ENCODE results near the gene MYOM3.

Gene MYOM3

GRCh38 chr1:24150234-24151174 lies 38.6 kb upstream of the MYOM3 start:
- Histone ChIP-seq H3K4me3 (ENCODE audit: low read length) (peak overlapping the region; percentile 52), H3K36me3 (ENCODE audit: insufficient read depth, low read length) (0 out of 2 replicates have a peak, but pooled peaks cover under 1% of the 10 kb centered on the region), H3K27me3 (ENCODE audit: insufficient read depth, low read length) (no peaks in the 10 kb centered on the region), H3K9ac (ENCODE audit: low read depth, low read length) (peak overlapping the region; percentile 94), H3K9me3 (ENCODE audit: insufficient read depth, low read depth, low read length) (no peaks in the 10 kb centered on the region), H3K4me1 (ENCODE audit: insufficient read depth, low read length) (peaks cover 18% of the 10 kb centered on the region), H3K27ac (ENCODE audit: low read depth, low read length) (peak overlapping the region; percentile 98)
- WGBS = 20% methylated on average over 35 of the region's 36 CpGs

GRCh38 chr1:24149866-24150233 lies 37.9 kb upstream of the MYOM3 start:
- H3K9me3 ChIP-seq (ENCODE audit: insufficient read depth, low read depth, low read length) = no peaks in the 10 kb centered on the region
- H3K27me3 ChIP-seq (ENCODE audit: insufficient read depth, low read length) = no peaks in the 10 kb centered on the region
- no peak overlapping the region for H3K27ac ChIP-seq (ENCODE audit: low read depth, low read length)
- 93% methylated on average over 5 of the region's 5 CpGs for WGBS
- peak overlapping the region; percentile 33; the same call in 1 of the 2 replicates for H3K4me3 ChIP-seq (ENCODE audit: low read length)
- no peaks in the 10 kb centered on the region for H3K36me3 ChIP-seq (ENCODE audit: insufficient read depth, low read length)
- peak overlapping the region; percentile 50 for H3K9ac ChIP-seq (ENCODE audit: low read depth, low read length)
- peaks cover 18% of the 10 kb centered on the region for H3K4me1 ChIP-seq (ENCODE audit: insufficient read depth, low read length)

- 78% methylated on average over 6 of the region's 6 CpGs for WGBS
- Histone ChIP-seq H3K27me3 (ENCODE audit: insufficient read depth, low read length) (no peaks in the 10 kb centered on the region), H3K9ac (ENCODE audit: low read depth, low read length) (no peak overlapping the region), H3K4me3 (ENCODE audit: low read length) (no peak overlapping the region), H3K36me3 (ENCODE audit: insufficient read depth, low read length) (no peaks in the 10 kb centered on the region), H3K27ac (ENCODE audit: low read depth, low read length) (no peak overlapping the region), H3K9me3 (ENCODE audit: insufficient read depth, low read depth, low read length) (no peaks in the 10 kb centered on the region), H3K4me1 (ENCODE audit: insufficient read depth, low read length) (peaks cover 10% of the 10 kb centered on the region)
These were observed 35.9 kb upstream of the MYOM3 start for GRCh38 chr1:24147816-24148215.

DNA sequence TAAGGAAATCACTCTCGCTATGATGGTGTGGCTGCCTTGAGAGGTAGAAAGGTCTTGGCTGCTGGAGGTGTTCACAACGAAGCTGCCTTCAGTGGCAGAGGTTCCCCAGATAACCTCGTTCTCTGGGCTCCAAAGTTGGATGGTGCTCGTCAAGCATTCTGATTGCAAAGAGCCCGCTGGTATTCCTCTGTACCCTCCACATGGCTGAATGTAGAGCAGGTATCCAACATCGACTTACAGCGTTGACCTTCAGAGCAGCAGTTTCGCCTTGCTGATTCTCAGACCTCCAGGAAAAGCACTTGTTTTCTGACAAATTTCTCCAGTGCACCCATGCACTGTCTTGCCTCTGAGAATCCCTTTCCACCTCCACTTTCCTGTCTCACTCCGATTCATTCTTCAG lies 35.3 kb upstream of the MYOM3 start:
- 94% methylated on average over 9 of the region's 9 CpGs for WGBS

DNA sequence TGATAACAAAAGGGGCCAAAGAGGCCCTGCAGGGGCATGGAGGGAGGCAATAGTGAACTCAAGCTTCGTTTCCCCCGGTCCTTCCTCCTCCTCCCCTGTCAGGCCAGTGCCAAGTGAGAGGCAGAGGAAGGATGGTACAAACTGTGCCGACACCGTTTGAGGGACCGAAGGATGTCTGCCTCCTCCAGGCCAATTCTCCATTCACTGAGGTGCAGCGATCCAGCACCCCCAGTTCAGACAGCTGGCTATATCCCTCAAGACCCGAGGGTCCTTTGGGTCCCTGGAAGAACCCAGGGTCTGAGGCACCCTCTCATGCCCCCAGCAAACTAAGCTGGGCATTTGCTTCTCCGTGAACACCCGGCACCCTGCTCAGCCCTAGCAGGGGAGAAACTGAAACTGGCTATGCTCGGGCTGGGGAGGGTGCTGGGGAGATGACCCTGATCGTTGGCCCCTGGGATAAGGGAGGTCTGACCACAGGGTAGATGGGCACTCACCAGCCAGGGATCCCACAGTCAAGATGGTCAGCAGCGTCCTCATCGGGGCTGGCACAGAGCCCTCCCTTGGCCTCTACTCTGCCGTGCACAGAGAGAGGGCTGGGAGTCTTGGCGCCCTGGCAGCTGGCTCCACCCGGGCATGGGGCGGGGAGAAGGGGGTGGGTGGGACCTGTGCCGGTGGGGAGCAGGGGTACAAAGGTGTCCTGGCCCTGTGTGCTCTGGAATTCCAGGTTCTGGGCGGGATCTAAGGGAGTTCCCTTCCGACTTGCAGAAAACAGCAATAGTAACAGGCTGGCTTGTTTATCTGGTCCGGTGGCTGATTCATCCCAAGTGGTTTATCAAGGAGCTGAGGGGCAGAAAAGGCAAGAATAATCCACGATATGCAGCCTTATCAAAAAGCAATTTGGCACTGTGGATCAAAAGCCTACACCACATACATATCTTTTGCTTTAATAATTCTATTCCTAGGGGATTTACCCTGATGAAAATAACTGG lies 30.9 kb upstream of the MYOM3 start, which contains the start of gene IL22RA1:
TSS of gene IL22RA1 (minus strand) at position 595 of the 989 bp plus-strand sequence. CDS start at position 537, 58 bp downstream.
- H3K36me3 ChIP-seq (ENCODE audit: insufficient read depth, low read length) = no peaks in the 10 kb centered on the region
- no peaks in the 10 kb centered on the region for H3K27me3 ChIP-seq (ENCODE audit: insufficient read depth, low read length)
- H3K27ac ChIP-seq (ENCODE audit: low read depth, low read length) = no peak within 1 kb of the TSS
- 90% methylated on average over 22 of the region's 22 CpGs for WGBS
- H3K4me3 ChIP-seq (ENCODE audit: low read length) = no peak within 1 kb of the TSS
- H3K9me3 ChIP-seq (ENCODE audit: insufficient read depth, low read depth, low read length) = no peaks in the 10 kb centered on the region
- no peaks in the 10 kb centered on the region for H3K4me1 ChIP-seq (ENCODE audit: insufficient read depth, low read length)
- H3K9ac ChIP-seq (ENCODE audit: low read depth, low read length) = no peak within 1 kb of the TSS

More for the DNA sequence above, 35.3 kb upstream of the MYOM3 start:
- Histone ChIP-seq H3K9me3 (ENCODE audit: insufficient read depth, low read depth, low read length) (no peaks in the 10 kb centered on the region), H3K27me3 (ENCODE audit: insufficient read depth, low read length) (no peaks in the 10 kb centered on the region), H3K27ac (ENCODE audit: low read depth, low read length) (no peak overlapping the region), H3K36me3 (ENCODE audit: insufficient read depth, low read length) (no peaks in the 10 kb centered on the region), H3K4me1 (ENCODE audit: insufficient read depth, low read length) (peaks cover 8% of the 10 kb centered on the region; the same call in 1 of the 2 replicates), H3K9ac (ENCODE audit: low read depth, low read length) (no peak overlapping the region), H3K4me3 (ENCODE audit: low read length) (no peak overlapping the region)

DNA sequence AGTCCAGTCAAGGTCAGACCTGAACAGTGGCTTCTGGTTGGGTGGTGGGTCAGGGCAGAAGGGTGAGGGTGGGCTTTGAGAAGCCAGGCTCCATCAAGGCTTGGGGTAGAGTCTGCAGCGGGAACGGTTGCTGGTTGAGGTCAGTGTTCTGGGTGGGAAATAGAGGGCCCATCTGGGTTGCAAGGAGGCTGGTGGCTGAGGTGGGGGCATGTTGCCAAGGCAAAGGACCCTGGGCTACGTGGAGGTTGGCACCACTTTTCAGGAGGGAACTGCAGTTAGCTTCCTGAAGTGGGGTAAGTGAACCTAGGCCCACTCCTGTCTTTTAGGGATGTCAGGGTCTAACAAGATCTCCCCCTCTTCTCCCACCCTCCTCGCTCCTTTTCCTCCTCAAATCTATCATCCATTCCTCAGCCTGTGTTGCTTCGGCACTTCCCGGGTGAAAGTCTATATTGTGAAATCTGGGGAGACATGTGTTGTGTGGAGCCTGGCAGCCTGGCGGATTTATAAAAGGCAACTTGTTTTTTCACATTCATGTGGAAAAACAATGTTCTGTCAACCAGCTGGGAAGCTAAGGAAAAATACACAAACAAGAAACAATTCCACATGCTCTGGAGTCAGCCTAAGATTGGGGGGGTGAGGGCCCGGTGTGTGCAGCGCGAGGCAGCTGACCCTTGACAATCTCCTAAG lies 29.5 kb upstream of the MYOM3 start:
- no peak overlapping the region for H3K4me3 ChIP-seq (ENCODE audit: low read length)
- WGBS = 94% methylated on average over 9 of the region's 10 CpGs

GRCh38 chr1:24140741-24141181 lies 28.8 kb upstream of the MYOM3 start:
- WGBS = 92% methylated on average over 17 of the region's 17 CpGs
- Histone ChIP-seq H3K9me3 (ENCODE audit: insufficient read depth, low read depth, low read length) (no peaks in the 10 kb centered on the region), H3K36me3 (ENCODE audit: insufficient read depth, low read length) (no peaks in the 10 kb centered on the region), H3K27me3 (ENCODE audit: insufficient read depth, low read length) (no peaks in the 10 kb centered on the region), H3K9ac (ENCODE audit: low read depth, low read length) (no peak overlapping the region), H3K4me1 (ENCODE audit: insufficient read depth, low read length) (no peaks in the 10 kb centered on the region), H3K4me3 (ENCODE audit: low read length) (no peak overlapping the region), H3K27ac (ENCODE audit: low read depth, low read length) (no peak overlapping the region)

More for the DNA sequence above, 29.5 kb upstream of the MYOM3 start:
- no peaks in the 10 kb centered on the region for H3K4me1 ChIP-seq (ENCODE audit: insufficient read depth, low read length)
- H3K9me3 ChIP-seq (ENCODE audit: insufficient read depth, low read depth, low read length) = no peaks in the 10 kb centered on the region
- no peak overlapping the region for H3K27ac ChIP-seq (ENCODE audit: low read depth, low read length)
- no peaks in the 10 kb centered on the region for H3K36me3 ChIP-seq (ENCODE audit: insufficient read depth, low read length)
- H3K27me3 ChIP-seq (ENCODE audit: insufficient read depth, low read length) = no peaks in the 10 kb centered on the region
- H3K9ac ChIP-seq (ENCODE audit: low read depth, low read length) = no peak overlapping the region

- Histone ChIP-seq H3K36me3 (ENCODE audit: insufficient read depth, low read length) (no peaks in the 10 kb centered on the region), H3K4me1 (ENCODE audit: insufficient read depth, low read length) (no peaks in the 10 kb centered on the region), H3K9ac (ENCODE audit: low read depth, low read length) (no peak overlapping the region), H3K27me3 (ENCODE audit: insufficient read depth, low read length) (no peaks in the 10 kb centered on the region), H3K4me3 (ENCODE audit: low read length) (no peak overlapping the region), H3K9me3 (ENCODE audit: insufficient read depth, low read depth, low read length) (no peaks in the 10 kb centered on the region), H3K27ac (ENCODE audit: low read depth, low read length) (no peak overlapping the region)
- WGBS = 95% methylated on average over 11 of the region's 11 CpGs
These were observed 28.0 kb upstream of the MYOM3 start for GRCh38 chr1:24139841-24140425.

DNA sequence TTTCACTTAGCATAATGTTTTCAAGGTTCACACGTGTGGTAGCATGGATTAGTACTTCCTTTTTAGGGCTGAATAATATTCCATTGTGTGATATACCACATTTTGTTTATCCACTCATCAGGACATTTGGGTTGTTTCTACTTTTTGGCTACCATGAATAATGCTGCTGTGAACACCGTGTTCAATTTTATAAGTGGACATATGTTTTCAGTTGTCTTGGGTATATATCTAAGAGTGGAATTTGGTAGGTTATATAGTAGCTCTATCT lies 27.2 kb upstream of the MYOM3 start:
- Histone ChIP-seq H3K27me3 (ENCODE audit: insufficient read depth, low read length) (no peaks in the 10 kb centered on the region), H3K27ac (ENCODE audit: low read depth, low read length) (no peak overlapping the region), H3K4me3 (ENCODE audit: low read length) (no peak overlapping the region), H3K9me3 (ENCODE audit: insufficient read depth, low read depth, low read length) (no peaks in the 10 kb centered on the region), H3K4me1 (ENCODE audit: insufficient read depth, low read length) (no peaks in the 10 kb centered on the region), H3K9ac (ENCODE audit: low read depth, low read length) (no peak overlapping the region), H3K36me3 (ENCODE audit: insufficient read depth, low read length) (no peaks in the 10 kb centered on the region)
- 81% methylated on average over 2 of the region's 2 CpGs for WGBS

- 80% methylated on average over 13 of the region's 13 CpGs for WGBS
- Histone ChIP-seq H3K4me1 (ENCODE audit: insufficient read depth, low read length) (no peaks in the 10 kb centered on the region), H3K36me3 (ENCODE audit: insufficient read depth, low read length) (no peaks in the 10 kb centered on the region), H3K9ac (ENCODE audit: low read depth, low read length) (no peak overlapping the region), H3K9me3 (ENCODE audit: insufficient read depth, low read depth, low read length) (no peaks in the 10 kb centered on the region), H3K27me3 (ENCODE audit: insufficient read depth, low read length) (no peaks in the 10 kb centered on the region), H3K4me3 (ENCODE audit: low read length) (no peak overlapping the region), H3K27ac (ENCODE audit: low read depth, low read length) (no peak overlapping the region)
These were observed 26.7 kb upstream of the MYOM3 start for GRCh38 chr1:24138476-24139221.

Data from HUES64 (cell line).